K562 (cell line): Measurements from ENCODE around the gene MLX. TPM values are rescaled to one million over a fixed set of nuclear protein-coding genes. Genes with fewer than 3 reads are reported as not detected.

Experiments used
- ATAC-seq: fragments of 200-7000 bp; cut with Tn5 transposase; 3 replicates; pipeline ENCODE4 v1.9.1; 2020; ENCODE audit warnings: moderate library complexity
- BruUV-seq: library from RNA; stranded (reverse); fragments of 400-500 nt; replicated peaks from 2 replicates; lab custom pipeline; 2021; lab: Mats Ljungman, UMichigan
- CTCF ChIA-PET: fragments of 300-600 bp; formaldehyde crosslinking; extraction: SDS; loops from one replicate; lab custom pipeline; 2021; ENCODE audit warnings: low intra/inter-chr PET ratio; lab: Yijun Ruan, JAX
- POLR2A ChIA-PET: fragments of 300-600, 350-650 bp; sonication (Branson Sonifier 250); formaldehyde crosslinking; extraction: SDS; loops from one replicate; lab custom pipeline; 2021; ENCODE audit warnings: antibody characterized with exemption, inconsistent platforms; lab: Yijun Ruan, JAX
- DNase-seq, 4 experiments: peaks; one replicate each; pipeline versions ENCODE4 v3.0.0 to v3.0.0-alpha.2; 2011 to 2018; ENCODE audit warnings: low spot score in 3 of 4, mixed read lengths in 3 of 4; ENCODE audit errors: extremely low read depth in 1 of 4
- FAIRE-seq: peaks from 2 replicates; lab custom pipeline; 2011; peaks lifted over from hg19 to GRCh38; lab: Jason Lieb, UNC
- H2AFZ ChIP-seq: 2 replicates; pipeline ENCODE4 v1.6.0; 2011; ENCODE audit warnings: low read depth, low read length, control low read depth, inconsistent platforms
- H3K27ac ChIP-seq: fragments of 200-600 bp; 3 replicates; pipeline ENCODE4 v1.8.0; 2011; ENCODE audit warnings: low read depth, mild to moderate bottlenecking, control low read depth, inconsistent platforms, low read length, moderate library complexity, mixed read lengths; ENCODE audit errors: extremely low read depth
- H3K27me3 ChIP-seq, 2 experiments: fragments of 300-600 bp in 1 of 2; 2 replicates in 1 of 2; 3 replicates in 1 of 2; pipeline versions ENCODE4 v1.6.0 to v1.8.0; 2011; ENCODE audit warnings: inconsistent platforms in 2 of 2, low read length in 2 of 2, mild to moderate bottlenecking in 1 of 2, mixed read lengths in 1 of 2, moderate library complexity in 1 of 2; ENCODE audit not compliant: control insufficient read depth in 2 of 2, insufficient read depth in 2 of 2
- H3K36me3 ChIP-seq: fragments of 300-600 bp; 3 replicates; pipeline ENCODE4 v1.8.0; 2011; ENCODE audit warnings: mild to moderate bottlenecking, low read length, inconsistent platforms; ENCODE audit not compliant: control insufficient read depth, insufficient read depth
- H3K4me1 ChIP-seq, 2 experiments: fragments of 200-600 bp in 1 of 2; replicated peaks in 1 of 2; 2 replicates in 1 of 2; 3 replicates in 1 of 2; pipeline versions ENCODE4 v1.5.1 to v1.8.0; 2011; ENCODE audit warnings: inconsistent platforms in 2 of 2, low read length in 2 of 2, mild to moderate bottlenecking in 1 of 2, mixed read lengths in 1 of 2, moderate library complexity in 1 of 2; ENCODE audit not compliant: control insufficient read depth in 2 of 2, insufficient read depth in 2 of 2
- H3K4me2 ChIP-seq: 2 replicates; pipeline ENCODE4 v1.6.1; 2011; ENCODE audit warnings: low read length, control low read depth, inconsistent platforms, mixed read lengths; ENCODE audit not compliant: insufficient read depth
- H3K4me3 ChIP-seq: fragments of 200-600 bp; sonication (generic), shearing (Covaris generic); 2 replicates; pipeline ENCODE4 v1.5.1; 2016; ENCODE audit warnings: control low read depth, inconsistent platforms
- H3K79me2 ChIP-seq: fragments of 200-600 bp; 3 replicates; pipeline ENCODE4 v1.8.0; 2011; ENCODE audit warnings: low read length, inconsistent platforms; ENCODE audit not compliant: control insufficient read depth, insufficient read depth
- H3K9ac ChIP-seq, 2 experiments: 2 replicates each; pipeline versions ENCODE4 v1.6.0 to v1.6.1; 2011; ENCODE audit warnings: low read depth in 2 of 2, low read length in 2 of 2, control low read depth in 1 of 2, inconsistent platforms in 1 of 2, mild to moderate bottlenecking in 1 of 2, mixed read lengths in 1 of 2; ENCODE audit not compliant: insufficient read depth in 1 of 2
- H3K9me1 ChIP-seq: one replicate; pipeline ENCODE4 v1.6.0; 2011; ENCODE audit warnings: inconsistent platforms, mild to moderate bottlenecking, low read length, moderate library complexity; ENCODE audit not compliant: control insufficient read depth, insufficient read depth
- H3K9me3 ChIP-seq: replicated peaks from 2 replicates; pipeline ENCODE4 v1.5.1; 2011; ENCODE audit warnings: low read depth, low read length, inconsistent platforms; ENCODE audit not compliant: control insufficient read depth, insufficient read depth
- H4K20me1 ChIP-seq: replicated peaks from 2 replicates; pipeline ENCODE4 v1.6.1; 2011; ENCODE audit warnings: low read length, inconsistent platforms, mixed read lengths; ENCODE audit not compliant: control insufficient read depth, insufficient read depth
- MAFK ChIP-seq: IDR thresholded peaks from 2 replicates; pipeline ENCODE4 v1.6.1; 2011; ENCODE audit warnings: low read length, improper control_type of control experiment
- POLR2G ChIP-seq: fragments of 200-400 bp; formaldehyde crosslinking; IDR thresholded peaks from 2 replicates; pipeline ENCODE4 v1.6.1; 2017; ENCODE audit warnings: low read depth, mild to moderate bottlenecking, antibody characterized with exemption, low read length, moderate library complexity
- RBFOX2 ChIP-seq: fragments of 200-400 bp; formaldehyde crosslinking; IDR thresholded peaks from 2 replicates; pipeline ENCODE4 v1.6.1; 2017; ENCODE audit warnings: low read depth, mild to moderate bottlenecking, low read length, moderate library complexity
- RBM22 ChIP-seq: fragments of 200-400 bp; formaldehyde crosslinking; IDR thresholded peaks from 2 replicates; pipeline ENCODE4 v1.6.1; 2018; ENCODE audit warnings: low read length, low read depth; ENCODE audit not compliant: poor library complexity, severe bottlenecking
- ZNF561 ChIP-seq: fragments of 450-650 bp; formaldehyde crosslinking; conservative IDR thresholded peaks from 2 replicates; pipeline ENCODE4 v1.4.0; 2020; ENCODE audit warnings: mild to moderate bottlenecking, moderate library complexity
- WGBS: fragments of 100-300 bp; shearing (Covaris generic); methylation state at CpG from one replicate; pipeline ENCODE4 v1.1.6; 2016; ENCODE audit warnings: low coverage, mixed read lengths; ENCODE audit not compliant: insufficient coverage; ENCODE audit errors: missing lambda C conversion rate; 5-methylcytosine and 5-hydroxymethylcytosine counted together
- in situ Hi-C: fragments of 300-500 bp; cut with MboI; formaldehyde crosslinking; loops from 4 replicates; pipeline ENCODE4 v1.15.0; 2018; ENCODE audit warnings: inconsistent platforms, mixed read lengths
- intact Hi-C: fragments of 100-400 bp; cut with micrococcal nuclease; formaldehyde crosslinking; loops from 2 replicates; pipeline ENCODE4 v1.14.2; 2022
- polyA plus RNA-seq, 8 experiments: library from polyadenylated mRNA; depleted of rRNA in 4 of 8; stranded (reverse) in 5 of 8; unstranded in 3 of 8; fragments of >200 nt; fragmentation: Nextera tagmentation in 2 of 8; fragmentation: Illumina TruSeq in 1 of 8; extraction: Ambion mirVana in 2 of 8; extraction: Trizol in 1 of 8; gene quantifications; 2 replicates each; pipeline versions ENCODE4 v1.2.1 to v1.2.3, GENCODE V29; 2011 to 2014; ENCODE audit warnings: inconsistent platforms in 1 of 8, missing spikeins in 1 of 8
- total RNA-seq, 7 experiments: library from RNA; depleted of rRNA in 6 of 7; stranded (reverse); fragments of >200 nt in 6 of 7; fragmentation: Illumina TruSeq in 2 of 7; extraction: Trizol in 2 of 7; gene quantifications; 2 replicates each; pipeline versions ENCODE4 v1.2.1 to v1.2.3, GENCODE V29; 2011 to 2021; ENCODE audit warnings: low replicate concordance in 1 of 7
- TF ChIP-seq, protein P1 (sequence below): sonication (generic); formaldehyde crosslinking; IDR thresholded peaks from 2 replicates; pipeline ENCODE4 v1.8.1; 2023; ENCODE audit warnings: mild to moderate bottlenecking, missing genetic modification reagents
- TF ChIP-seq, protein P2 (sequence below): sonication (generic); formaldehyde crosslinking; IDR thresholded peaks from 2 replicates; pipeline ENCODE4 v1.8.1; 2023; ENCODE audit warnings: mild to moderate bottlenecking, missing genetic modification reagents

Gene MLX
- total and polyA plus RNA-seq, 9 of the 15 experiments (the other 6 are each of a cell fraction or from before 2014, with no cell fraction given) = 42.9 to 100 (median 58.9) TPM

DNA sequence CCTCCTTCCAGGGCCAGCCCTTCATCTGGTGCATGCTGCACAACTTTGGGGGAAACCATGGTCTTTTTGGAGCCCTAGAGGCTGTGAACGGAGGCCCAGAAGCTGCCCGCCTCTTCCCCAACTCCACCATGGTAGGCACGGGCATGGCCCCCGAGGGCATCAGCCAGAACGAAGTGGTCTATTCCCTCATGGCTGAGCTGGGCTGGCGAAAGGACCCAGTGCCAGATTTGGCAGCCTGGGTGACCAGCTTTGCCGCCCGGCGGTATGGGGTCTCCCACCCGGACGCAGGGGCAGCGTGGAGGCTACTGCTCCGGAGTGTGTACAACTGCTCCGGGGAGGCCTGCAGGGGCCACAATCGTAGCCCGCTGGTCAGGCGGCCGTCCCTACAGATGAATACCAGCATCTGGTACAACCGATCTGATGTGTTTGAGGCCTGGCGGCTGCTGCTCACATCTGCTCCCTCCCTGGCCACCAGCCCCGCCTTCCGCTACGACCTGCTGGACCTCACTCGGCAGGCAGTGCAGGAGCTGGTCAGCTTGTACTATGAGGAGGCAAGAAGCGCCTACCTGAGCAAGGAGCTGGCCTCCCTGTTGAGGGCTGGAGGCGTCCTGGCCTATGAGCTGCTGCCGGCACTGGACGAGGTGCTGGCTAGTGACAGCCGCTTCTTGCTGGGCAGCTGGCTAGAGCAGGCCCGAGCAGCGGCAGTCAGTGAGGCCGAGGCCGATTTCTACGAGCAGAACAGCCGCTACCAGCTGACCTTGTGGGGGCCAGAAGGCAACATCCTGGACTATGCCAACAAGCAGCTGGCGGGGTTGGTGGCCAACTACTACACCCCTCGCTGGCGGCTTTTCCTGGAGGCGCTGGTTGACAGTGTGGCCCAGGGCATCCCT lies 23.5 kb upstream of the MLX start:
- no peak overlapping the region for H3K27ac ChIP-seq
- BruUV-seq = no TSS peak
- no peaks in the 10 kb centered on the region for H3K27me3 ChIP-seq
- H3K9me3 ChIP-seq = no peaks in the 10 kb centered on the region
- ChIA-PET POLR2A (interaction anchor here (0.7 kb wide), 2 partner anchors 65 to 226 kb away, joined by 3 read pairs; no protein-coding TSS in a partner anchor), CTCF (no interaction called here)
- H3K4me2 ChIP-seq = no peak overlapping the region
- no peaks in the 10 kb centered on the region for H3K9me1 ChIP-seq
- no peak overlapping the region for H3K4me3 ChIP-seq
- no peaks in the 10 kb centered on the region for H3K79me2 ChIP-seq
- peaks cover 8 to 38% of the 10 kb centered on the region in 2 experiments; a peak in 4 of 5 replicates for H3K4me1 ChIP-seq
- intact Hi-C loops = no loop called here
- FAIRE-seq = no peak
- H4K20me1 ChIP-seq = no peaks in the 10 kb centered on the region
- no peak for TF ChIP-seq ZNF561 (CRISPR knock-in tag)
- TF ChIP-seq, protein P1, sequence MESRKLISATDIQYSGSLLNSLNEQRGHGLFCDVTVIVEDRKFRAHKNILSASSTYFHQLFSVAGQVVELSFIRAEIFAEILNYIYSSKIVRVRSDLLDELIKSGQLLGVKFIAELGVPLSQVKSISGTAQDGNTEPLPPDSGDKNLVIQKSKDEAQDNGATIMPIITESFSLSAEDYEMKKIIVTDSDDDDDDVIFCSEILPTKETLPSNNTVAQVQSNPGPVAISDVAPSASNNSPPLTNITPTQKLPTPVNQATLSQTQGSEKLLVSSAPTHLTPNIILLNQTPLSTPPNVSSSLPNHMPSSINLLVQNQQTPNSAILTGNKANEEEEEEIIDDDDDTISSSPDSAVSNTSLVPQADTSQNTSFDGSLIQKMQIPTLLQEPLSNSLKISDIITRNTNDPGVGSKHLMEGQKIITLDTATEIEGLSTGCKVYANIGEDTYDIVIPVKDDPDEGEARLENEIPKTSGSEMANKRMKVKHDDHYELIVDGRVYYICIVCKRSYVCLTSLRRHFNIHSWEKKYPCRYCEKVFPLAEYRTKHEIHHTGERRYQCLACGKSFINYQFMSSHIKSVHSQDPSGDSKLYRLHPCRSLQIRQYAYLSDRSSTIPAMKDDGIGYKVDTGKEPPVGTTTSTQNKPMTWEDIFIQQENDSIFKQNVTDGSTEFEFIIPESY (CRISPR knock-in tag) = peak; percentile 84
- no peak for TF ChIP-seq MAFK
- peak; percentile 29 for TF ChIP-seq RBM22
- TF ChIP-seq, protein P2, sequence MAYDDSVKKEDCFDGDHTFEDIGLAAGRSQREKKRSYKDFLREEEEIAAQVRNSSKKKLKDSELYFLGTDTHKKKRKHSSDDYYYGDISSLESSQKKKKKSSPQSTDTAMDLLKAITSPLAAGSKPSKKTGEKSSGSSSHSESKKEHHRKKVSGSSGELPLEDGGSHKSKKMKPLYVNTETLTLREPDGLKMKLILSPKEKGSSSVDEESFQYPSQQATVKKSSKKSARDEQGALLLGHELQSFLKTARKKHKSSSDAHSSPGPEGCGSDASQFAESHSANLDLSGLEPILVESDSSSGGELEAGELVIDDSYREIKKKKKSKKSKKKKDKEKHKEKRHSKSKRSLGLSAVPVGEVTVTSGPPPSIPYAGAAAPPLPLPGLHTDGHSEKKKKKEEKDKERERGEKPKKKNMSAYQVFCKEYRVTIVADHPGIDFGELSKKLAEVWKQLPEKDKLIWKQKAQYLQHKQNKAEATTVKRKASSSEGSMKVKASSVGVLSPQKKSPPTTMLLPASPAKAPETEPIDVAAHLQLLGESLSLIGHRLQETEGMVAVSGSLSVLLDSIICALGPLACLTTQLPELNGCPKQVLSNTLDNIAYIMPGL (CRISPR knock-in tag) = no peak
- TF ChIP-seq POLR2G = peak; percentile 63
- TF ChIP-seq RBFOX2 = peak; percentile 49
- TF ChIP-seq, all 486 proteins: peak for 4
- DNase-seq (peak in 1 of 4 experiments; percentile 5), ATAC-seq (no peak)
- Histone ChIP-seq H3K36me3 (peaks cover 33% of the 10 kb centered on the region; the same call in 2 of the 3 replicates), H3K9ac (no peak overlapping the region; a peak in 1 of 4 replicates), H2AFZ (no peak overlapping the region)
- in situ Hi-C loops = no loop called here
- 92% methylated on average over 36 of the region's 39 CpGs for WGBS
